Forelimb muscle (tissue), 1 donor: ENCODE data around the gene PCYT2. TPM values are rescaled to one million over a fixed set of nuclear protein-coding genes. Genes with fewer than 3 reads are reported as not detected.

Experiments
- DNase-seq: peaks from one replicate; pipeline ENCODE4 v3.0.0-alpha.2; 2013; ENCODE audit warnings: low read depth
- polyA plus RNA-seq: library from polyadenylated mRNA; unstranded; fragments of 120-200 nt; gene quantifications from one replicate; pipeline ENCODE4 v1.2.1, GENCODE V29; 2013; ENCODE audit not compliant: insufficient read length

The PCYT2 gene
- polyA plus RNA-seq, 1 donor = 9.6 TPM

DNA sequence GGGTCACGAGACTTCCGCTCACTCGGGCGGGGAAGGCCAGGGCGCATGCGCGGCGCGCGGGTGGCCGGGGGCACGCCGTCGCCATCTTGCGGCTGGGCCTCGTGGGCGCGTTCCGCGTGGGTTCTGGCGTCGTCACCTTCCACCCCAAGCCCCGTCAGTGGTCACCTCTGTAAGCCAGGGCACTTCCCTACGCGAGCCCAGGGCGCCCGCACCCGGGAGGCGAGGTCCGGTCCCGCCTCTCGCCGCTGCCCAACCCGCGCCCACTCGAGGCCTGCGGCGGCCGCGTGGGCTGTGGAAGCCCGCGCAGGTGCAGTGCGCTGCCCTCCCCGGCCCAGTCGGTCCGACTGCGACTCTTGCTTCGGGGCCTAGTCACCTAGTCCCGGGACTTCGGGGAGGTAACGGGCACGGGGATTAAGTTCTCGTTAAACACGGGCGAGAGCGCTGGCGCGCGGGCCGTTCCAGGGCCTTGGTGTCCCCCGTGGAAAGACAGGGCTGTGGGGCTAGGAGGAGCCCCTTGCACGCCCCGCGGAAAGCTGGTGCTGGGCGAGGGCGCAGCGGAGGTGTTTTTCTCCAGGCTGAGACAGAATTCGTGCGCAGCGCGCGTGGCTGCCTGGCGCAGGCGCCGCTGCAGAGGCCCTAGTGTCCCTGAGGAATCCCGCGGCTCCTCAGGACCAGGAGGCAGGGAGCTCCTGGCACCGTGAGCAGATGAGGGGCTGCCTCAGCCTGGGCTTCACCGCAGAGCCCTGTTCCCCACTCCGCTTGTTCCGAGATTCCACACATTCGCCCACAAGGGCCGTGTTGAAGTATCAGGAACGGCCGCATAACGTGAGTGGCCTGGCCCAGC lies 39.6 kb downstream of the PCYT2 start:
- DNase-seq = peak; percentile 68

DNA sequence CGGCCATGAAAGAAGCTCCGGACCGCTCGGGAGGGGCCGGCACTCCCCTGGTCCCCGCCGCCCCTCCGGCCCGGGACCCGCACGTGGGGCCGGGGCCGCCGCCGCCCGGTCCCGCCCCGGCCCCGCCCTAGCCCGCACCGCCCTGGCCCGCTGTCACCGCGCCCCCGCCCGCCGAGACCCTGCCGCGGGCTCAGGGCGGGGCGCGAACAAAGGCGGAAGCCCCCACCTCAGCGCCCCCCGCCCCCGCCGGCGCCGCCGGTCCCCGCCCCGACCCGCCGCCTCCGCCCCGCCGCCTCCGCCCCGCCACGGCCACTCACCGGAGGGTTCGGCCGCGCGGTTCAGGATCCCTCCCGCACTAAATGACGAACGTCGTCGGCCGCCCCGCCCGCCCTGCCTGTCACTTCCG lies 40.2 kb downstream of the PCYT2 start, which contains the start of gene ARHGDIA:
Gene ARHGDIA, minus strand, starts transcription at position 357 of the 406 bp plus-strand sequence. CDS start 1,407 bp downstream, outside the sequence.
- DNase-seq = no peak

DNA sequence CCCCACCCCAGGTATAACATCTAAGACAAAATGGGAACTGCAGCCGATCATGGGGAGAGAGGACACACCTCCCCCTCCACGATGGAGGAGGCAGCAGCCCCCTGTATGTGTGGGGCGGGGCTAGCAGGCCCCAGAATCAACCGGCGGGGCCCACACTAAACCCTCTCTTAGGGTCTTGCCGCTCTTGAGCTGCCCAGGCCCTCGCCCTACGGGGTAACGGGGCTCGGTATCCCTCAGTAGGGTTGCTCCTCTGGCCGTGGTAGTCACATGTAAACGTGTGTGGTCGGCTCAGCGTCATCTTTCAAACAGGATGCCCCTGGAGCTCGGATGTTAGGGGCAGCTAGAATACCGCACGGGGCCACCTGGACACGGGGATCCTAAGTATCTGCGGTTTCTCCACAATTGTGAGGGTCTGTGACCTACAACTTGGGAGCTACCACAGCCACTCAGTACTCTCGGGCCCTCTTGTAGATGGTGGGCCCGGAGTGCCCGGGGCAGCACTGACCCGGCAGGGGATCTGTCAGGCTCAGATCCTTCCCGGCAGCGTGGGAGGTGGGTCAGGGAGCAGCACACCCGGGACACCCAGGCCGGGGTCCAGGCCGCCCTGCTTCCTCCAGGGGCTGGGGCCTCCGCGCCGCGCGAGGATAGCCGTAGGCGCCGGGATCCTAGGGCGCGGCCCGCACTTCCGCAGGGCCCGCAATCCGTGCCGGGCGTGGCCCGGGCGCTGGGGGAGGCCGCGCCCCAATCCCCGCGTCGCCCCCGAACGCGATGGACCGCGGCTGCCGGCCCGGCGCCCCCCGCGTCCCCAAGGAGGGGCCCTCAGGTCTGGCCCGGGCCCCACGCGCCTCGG lies 40.8 kb downstream of the PCYT2 start:
- DNase-seq = no peak

DNA sequence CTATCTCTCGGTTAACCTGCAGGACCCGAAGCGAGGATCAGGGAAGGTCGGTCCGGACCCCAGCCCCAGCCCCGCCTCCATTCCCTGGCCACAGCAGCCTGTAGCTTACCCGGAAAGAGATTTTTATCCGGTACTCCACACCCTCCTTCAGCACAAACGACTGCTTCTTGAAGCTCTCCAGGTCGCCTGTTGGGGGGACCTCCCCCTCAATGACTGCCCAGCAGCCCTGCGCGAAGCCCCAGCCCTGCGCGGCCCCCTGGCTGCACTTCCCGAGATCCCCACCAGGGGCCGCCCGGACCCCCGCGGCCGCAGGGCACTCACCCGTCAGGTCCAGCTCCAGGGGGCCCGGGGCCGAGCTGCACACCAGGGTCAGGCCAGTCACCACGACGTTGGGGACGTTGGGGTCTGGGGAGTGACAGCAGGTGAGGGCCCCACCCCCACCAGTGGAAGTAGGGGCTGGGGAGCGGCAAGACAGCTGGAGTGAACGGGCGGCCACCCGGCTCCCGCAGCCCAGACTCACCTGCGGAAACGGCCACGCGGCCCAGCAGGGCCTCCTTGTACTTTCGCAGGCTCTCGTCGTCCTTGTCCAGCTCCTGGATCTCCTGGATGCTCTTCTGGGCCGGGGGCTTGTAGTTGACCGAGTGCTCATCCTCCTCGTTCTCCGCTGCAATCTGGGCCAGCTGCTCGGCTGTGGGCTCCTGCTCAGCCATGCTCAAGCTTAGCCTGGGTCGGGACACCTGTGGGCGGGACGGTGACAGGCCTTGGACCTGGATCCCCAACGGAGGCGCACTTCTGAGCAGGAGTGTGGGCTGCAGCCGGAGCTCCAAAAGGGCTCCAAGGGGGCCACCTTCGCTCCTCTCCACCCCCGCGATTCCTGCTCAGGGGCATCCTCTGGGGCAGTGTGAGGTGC lies 41.7 kb downstream of the PCYT2 start:
- no peak for DNase-seq

DNA sequence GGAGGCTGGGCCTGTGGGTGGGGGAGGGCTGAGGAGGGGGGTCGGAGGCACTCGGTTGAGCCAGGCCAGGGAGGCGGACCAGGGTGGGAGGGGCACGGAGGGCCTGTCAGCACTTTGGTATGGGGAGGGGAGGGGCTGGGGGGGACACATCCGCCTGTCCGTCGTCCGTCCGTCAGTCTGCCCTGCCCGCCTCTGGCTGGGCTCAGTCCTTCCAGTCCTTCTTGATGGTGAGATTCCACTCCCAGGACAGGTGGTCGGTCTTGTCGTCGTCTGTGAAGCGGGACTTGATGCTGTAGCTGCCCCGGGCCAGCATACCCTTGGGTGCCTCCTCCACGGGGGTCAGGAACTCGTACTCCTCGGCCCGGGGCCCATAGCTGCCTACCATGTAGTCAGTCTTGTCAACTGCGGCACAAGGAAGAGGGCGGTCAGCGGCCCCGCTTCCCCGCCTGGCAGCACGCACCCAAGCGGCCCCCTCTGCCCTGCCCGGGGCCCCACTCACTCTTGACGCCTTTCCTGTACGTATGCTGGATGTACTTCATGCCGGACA lies 42.5 kb downstream of the PCYT2 start:
- DNase-seq = no peak

DNA sequence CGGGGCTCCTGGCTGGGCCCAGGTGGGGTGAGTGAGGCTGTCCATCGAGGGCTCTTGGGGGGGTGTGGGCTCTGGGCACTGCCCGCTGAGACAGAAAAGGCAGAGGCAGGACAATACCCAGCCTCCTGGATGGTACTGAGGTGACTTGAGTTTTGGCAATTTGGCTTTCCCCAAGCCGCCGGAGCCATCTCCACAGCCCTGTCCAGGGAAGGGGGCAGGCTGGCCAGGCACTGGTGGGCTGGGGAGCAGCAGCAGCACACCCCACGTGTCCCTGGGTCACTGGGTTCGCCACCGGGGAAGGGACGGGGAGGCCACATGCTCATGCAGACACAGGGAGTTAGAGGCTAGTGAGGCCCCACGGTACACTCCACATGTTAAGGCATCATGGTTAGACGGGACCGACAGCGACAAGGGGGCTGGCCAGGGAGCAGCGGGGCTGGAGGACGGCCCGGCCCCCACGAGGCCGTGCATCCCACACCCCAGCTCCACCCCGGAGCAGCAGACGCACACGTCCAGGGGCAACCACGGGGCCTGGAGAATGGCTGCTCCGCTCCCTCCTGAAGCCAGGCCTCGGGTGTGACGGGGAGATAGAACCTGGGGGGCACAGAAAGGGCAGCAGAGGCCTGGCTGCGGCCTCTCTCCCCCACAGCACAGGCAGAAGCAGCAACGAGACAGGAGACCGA lies 43.1 kb downstream of the PCYT2 start:
- DNase-seq = no peak

DNA sequence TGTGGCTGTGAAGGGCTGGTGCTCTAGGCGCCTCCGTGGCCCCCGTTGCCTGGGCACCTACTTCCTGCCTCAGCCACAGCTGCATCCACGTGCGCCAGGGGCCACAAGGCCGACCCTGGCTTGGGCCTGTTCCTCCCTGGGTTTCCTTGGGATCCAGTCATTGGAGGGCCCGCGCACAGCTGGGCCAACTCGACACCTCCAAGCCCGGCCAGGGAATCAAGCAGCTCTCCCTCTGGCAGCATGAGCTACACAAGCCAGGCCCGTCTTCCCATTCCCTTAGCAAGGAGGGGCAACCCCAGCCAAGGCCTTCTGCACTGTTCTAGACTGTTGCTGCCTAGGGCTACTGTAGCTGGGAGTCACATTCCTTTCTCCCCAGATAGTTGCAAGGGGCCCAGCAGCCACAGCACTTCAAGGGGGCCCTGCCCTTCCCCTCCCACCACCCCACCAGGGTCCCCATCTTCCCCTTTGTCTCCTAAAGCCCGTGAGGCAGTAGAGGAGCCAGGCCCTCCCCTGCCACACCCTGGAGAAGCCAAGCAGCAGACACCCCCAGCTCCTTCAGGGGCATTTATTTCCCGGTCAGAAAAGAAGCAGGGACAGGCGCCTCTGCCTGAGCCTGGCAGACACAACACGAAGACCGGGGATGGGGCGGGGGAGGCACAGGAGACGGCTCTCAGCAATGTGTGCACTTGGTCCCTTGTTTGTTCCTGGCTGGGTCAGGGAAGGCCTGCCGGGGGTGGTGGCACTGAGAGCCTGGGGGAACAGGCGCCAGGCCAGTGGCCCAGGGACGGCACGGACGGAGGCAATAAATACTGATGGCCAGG lies 43.8 kb downstream of the PCYT2 start:
- DNase-seq = no peak

DNA sequence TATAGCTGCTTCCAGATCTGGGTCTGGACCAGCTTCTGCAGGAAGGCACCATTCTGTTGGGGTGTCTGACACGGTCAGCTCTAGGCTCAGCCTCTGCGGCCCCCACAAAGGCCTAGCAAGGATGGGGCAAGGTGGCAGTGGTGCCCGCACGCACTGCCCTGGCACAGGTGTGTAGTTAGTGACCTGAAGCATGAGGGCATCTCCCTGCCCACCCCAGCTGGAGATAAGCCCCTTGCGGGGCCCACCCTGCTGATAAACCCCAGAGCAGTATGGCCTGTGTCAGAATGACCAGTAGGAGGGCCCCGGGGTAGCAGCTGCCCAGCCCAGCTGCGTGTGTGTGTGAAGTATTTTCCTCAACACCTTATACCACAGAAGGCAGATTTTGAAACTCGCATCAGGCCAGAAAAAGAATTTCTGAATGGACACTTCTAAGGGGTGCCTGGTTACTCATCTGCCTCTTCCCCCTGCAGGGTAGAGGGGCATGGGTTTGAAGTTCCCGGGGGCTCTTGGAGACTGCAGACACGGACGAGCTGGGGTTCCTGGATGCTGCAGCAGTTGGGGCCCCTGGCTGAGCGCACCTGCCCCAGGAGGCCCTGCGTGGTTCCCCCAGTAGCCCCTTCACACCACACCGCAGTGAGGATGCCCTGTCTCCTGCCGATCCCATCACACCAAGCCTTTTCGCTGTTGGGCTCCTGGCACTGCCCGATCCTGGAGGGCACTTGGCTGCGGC lies 44.6 kb downstream of the PCYT2 start:
- no peak for DNase-seq

DNA sequence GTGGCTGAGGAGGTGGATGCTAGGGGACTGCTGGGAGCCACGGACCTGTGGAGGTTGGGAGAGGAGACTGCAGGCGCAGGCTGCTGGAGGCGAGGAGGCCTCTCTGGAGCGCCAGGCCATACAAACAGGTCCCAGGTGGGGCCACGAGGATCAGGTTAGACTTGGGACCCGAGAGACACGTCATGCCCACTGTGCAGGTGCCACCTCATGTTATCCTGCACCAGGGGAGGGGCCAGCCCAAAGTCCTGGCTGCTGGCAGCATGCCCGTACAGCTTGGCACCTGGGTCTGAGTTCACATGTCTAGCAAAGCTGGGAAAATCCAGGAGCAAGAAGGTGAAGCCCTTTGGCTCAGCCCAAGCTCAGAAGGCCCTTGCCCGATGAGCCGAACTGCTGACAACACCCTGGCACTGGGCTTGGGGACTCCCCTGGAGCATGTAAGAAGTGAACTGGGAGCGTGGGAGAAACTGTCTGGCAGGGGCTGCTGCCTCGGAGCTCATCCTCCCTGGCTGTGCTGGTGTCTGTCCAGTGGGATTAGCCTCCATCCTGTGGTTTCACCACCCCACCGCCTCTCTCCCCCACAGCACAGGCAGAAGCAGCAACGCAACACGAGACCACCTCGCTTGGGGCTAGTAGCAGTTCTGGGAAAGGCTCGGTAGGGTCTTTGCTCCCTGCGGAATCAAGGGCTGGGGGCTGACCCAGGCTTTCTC lies 45.3 kb downstream of the PCYT2 start:
- DNase-seq = no peak

DNA sequence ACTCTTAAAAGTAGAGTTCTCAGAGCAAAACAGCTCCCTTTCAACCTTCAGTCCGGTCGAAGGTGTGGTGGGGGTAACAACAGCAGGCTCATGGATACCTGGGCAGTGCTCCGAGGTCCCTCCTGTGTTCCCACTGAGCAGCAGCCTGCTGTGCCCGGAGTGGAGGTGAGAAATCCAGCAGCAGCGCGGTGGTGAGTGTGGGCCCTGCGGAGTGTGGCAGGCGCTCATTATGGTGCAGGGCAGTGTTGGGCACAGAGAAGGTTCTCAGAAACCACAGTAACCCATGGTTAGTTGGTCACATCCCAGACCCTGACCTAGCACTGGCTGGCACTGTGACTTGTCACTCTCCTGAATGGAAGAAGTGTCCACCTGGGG lies 45.9 kb downstream of the PCYT2 start:
- DNase-seq = no peak

DNA sequence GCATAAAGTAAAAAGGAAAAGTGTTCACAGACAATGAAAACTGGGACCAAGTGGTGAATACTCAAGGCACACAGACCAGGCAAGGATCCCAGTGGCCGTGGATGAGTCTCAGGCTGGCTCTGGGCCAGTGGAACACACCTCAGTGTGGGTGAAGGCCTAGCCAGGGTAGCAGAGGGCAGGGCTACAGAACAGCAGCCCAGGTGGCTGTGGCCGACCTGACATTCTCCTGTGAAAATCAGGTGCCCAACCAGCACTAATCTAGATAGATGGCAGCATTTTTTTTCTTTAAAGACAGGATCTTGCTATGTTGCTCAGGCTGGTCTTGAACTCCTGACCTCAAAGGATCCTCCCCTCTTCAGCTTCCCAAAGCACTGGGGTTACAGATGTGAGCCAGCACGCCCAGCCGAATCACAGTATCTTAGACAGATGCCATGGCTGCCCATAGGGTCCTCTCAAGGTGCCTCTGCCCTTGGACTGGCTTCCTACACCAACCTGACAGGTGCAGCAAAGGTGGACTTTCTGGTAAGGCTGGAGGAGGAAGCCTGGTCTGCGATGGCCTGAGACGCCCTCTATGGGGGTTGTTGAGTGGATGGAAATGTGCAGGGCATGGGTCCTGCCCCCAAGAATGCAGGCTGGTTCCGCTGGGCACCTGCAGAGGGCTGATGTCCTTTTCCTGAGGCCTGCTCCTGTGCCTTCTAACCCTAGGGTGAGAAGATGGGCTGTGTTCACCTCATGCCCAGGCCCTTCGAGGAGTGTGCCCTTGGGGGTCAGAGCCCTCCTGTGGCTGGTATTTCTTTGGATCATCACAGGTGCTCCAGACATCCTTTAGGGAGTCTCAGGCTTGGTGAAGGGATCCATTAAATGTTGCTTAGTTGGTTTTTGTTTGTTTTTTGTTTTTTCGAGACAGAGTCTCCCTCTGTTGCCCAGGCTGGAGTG lies 47.1 kb downstream of the PCYT2 start:
- no peak for DNase-seq

DNA sequence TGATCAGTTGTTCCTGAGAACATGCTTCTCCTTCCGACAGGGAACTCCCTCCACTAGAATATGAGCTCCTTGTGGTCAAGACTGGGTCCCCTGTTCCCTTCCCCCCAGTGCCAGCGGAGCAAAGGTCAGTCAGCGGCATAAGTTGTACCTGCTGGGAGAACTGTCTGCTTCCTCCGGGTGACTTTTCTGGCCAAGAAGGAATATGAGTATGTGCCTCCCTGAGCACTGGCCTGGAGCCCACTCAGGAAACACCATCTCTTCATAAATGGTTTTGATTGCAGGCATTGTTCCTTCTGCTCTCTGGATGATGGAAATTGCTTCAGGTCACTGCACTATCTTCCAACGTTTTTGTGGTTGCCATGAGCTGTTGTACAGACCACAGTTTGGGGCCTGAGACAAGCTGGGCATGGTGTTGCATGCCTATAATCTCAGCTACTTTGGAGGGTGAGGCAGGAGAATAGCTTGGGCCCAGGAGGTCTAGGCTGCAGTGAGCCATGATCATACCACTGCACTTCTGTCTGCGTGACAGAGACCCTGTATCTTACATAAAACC lies 48.0 kb downstream of the PCYT2 start:
- DNase-seq = no peak

DNA sequence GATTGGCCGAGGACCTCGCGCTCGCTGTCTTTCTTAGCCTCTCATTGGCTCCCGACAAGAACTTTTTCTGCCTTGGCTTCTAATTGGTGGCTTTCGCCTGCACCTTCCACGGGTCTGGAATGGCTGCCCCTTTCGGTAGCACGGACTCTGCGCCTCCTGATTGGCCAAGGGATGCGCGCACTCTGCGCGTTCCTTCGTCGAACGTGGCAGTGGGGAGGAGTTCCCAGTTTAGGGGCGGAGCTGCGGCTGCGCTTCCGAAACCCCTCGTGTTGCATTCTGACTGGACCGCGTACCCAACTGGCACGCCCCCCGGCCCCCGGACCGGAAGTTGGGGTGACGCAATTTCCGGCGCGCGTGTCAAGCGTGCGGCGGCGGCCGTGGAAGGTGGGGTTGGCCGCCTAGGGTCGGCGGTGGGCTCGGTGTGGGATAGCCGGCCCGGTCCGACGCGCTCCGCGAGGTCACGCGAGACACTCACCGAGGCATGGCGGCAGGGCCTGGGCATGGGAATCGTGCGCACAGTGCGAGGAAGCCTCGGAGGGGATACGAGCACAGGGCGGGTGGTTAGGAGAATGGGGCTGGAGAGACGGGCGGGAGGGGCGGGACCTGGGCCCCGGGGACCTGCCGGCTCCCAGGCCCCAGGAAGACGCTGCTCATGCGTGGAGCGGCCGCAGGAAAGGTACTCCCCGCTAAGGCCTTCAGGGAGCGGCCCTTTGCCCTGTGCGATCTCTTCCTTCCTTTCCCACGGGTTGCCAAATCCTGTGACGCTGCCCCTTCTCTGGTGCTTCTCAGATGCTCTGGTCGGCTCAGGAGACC lies 50.2 kb downstream of the PCYT2 start:
- DNase-seq = peak; percentile 100

DNA sequence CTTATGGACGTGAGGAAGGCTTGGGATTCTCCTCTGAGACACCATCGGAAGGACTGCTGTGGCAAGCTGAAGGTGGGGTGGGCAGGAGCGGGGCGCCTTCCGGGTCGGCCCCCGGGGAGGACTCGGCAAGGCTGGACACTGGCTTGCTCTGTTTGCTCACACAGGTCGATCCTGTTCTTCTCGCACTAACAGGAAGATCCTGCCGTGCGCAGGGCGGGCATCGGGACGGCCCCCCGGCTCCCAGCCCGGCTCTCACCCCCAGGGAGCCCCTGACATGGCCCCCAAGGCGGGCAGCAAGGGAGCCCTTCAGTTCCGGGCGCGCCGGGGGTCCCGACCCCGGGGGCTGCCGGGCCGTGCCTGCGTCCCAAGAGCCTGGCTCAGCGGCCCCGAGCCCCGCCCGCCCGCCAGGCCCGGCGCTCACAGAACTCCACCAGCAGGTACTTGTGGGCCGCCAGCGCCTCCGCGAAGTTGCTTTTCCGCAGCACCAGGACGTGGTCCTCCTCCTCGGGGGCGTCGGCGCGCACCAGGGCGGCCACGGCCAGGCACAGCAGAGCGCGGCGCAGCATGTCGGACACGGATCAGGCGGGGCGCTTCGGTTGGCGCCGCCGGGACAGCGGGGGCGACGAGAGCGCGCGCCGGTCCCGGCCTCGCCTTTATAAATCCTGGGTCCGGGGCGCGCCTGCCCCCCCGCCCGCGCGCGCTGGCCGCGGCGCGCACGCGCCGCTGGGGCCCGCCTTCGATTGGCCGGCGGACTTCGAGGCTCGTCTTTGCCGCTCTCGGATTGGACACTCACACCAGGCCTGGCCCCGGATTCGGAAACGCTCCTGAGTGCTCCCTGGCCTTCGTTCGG lies 51.1 kb downstream of the PCYT2 start, which contains the start of gene P4HB:
Gene P4HB, minus strand, starts transcription at position 630 of the 850 bp plus-strand sequence. Its CDS starts 64 bp downstream, at position 566.
- no peak for DNase-seq
